NCI-H1092 treated with DMSO at 0.1 percent for 48 hours (cell line): ENCODE results near the gene METRNL.
"Not testable (repeated sequence)": the region's sequence is repeated elsewhere in the genome, so short reads cannot be mapped to it uniquely, and the experiment has no call there.

Experiments used
- DNase-seq: peaks from one replicate; lab custom pipeline; 2025; lab: John Stamatoyannopoulos, UW

The METRNL gene

GRCh38 chr17:83106913-83107655 lies 27.7 kb downstream of the METRNL start:
- DNase-seq = no peak

GRCh38 chr17:83107656-83108048 lies 28.2 kb downstream of the METRNL start:
- DNase-seq = no peak

GRCh38 chr17:83108709-83109108 lies 29.3 kb downstream of the METRNL start:
- DNase-seq = no peak

- DNase-seq = no peak
Observed at GRCh38 chr17:83109386-83109785, 30.0 kb downstream of the METRNL start.

DNA sequence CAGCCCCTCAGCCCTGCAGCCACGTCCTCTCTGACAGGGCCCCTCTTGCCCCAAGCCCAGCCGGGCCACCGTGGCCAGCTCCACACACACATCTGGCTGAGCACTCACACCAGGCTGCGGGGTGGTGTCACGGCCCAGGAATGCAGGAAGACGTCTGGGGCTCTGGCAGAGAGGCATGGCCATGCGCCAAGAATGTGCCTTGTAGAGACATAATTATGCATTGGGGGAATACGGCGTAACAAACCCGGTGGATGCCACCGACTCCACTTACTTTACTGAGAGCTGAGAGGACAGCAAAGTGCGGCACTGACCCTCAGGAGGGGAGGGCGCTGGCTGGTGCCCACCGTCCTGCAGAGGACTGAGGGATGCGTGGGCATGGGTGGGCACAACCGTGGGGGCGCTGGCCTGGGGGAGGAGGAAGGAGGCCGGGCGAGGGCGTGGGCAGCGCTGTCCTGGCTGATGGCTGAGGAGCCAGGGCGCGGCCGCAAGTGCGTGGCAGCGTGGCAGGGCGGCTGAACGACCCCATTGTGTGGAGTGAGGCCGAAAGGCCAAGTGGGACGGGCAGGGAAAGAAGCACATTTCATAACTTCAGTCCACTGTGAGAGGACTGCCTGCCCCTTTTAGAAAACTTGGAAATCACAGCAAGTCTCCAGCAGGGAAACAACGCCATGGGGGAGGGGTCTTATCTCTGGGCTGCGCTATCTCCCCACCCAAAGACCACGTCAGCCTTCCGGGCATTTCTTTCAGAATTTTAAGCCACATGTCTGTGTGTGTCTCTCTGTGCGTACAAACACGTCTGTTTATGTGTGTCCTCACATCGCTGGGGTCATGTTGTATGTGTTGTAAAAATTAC lies 30.6 kb downstream of the METRNL start:
- DNase-seq = no peak

DNA sequence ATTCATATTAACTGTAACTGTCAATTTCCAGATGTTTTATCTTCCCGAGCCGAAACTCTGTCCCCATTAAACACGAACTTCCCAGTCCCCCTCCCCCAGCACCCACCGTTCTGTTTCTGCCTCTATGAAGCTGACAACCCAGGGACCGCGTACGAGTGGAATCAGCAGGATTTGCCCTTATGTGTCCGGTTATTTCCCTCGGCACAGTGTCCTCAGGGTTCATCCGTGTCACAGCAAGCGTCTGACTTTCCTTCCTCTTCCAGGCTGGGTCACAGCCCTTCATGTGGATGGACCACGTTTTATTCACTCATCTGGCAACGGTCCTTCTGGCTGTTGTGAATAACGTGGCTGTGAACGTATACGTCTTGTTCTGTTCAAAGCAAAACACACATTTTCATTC lies 31.3 kb downstream of the METRNL start:
- no peak for DNase-seq

DNA sequence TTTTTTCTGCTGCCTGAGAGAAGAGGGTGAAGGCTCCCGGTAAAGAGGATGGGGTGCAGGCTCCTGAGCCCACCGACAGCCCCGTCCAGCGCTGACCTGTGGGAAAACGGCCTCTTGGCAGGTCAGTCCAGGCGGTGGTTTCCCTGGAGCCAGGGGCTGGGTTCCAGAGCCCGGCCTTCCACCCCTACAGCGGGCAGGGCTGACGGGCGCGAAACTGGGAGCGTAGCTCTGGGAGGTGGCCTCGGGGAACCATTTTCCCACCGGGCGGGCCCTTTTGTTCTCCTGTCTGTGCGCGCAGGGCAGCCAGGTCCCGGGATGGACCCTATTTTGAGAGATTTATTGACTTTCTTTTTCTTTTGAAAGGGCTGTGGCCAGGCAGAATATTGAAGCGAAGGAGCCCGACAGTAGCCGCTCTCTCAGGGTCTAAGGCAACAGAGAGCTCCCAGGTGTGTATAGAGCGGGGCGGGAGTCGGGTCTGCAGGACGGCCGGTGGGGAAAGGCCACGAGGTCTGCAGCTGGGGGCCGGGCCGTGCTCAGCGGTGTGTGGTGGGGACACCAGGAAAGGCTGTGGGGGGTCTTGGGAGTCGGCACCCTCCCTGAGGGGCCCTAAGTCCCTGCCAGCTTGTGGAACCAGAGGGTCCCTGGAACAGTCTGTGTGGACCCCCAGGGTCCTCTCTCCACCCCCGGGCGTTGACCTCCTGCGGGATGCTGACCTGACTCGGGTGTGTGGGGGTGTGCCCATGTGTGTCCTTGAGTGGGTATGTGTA lies 32.3 kb downstream of the METRNL start:
- DNase-seq = no peak

- no peak for DNase-seq
Observed at GRCh38 chr17:83113381-83113780, 34.0 kb downstream of the METRNL start.

DNA sequence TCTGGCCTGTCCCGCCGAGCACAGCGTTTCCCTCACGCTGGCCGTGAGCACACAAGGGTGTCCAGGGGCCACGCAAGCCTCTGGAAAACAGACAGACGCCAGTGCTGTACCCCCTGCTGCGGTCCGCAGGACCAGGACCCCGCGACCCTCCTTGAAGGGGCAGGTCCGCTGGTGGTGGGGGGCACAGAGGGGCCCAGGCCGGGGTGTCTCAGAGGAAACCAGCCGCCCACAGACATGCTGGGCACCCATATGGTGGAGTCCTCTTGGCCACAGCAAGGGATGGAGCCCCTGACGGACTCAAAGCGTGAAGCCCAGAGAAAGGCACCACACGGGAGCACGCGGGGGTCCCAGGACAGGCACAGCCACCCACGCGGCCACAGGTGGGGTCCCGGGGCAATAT lies 34.4 kb downstream of the METRNL start:
- DNase-seq = no peak

GRCh38 chr17:83114706-83115105 lies 35.3 kb downstream of the METRNL start:
- no peak for DNase-seq

- DNase-seq = no peak
Observed at GRCh38 chr17:83115202-83115651, 35.8 kb downstream of the METRNL start.

DNA sequence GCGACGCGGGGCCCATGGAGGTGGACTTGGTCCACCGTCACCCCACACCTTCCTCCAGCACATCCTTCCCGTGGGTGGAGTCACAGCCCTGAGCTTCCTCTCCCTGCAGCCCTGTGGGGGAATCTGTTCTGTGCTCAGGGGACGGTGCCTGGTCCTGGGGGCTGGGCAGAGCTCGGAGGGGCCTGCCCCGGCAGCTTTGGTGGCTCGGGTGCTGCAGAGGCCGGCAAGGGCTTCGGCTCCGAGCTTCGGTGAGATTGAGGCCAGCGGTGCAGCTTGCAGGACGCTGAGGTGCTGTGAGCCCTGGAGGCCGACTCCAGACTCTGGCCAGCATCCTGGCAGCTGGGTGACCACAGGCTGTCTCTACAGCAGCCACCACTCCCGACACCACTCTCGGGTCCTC lies 36.4 kb downstream of the METRNL start:
- DNase-seq = no peak

- no peak for DNase-seq
Observed at GRCh38 chr17:83116311-83116771, 36.9 kb downstream of the METRNL start.

DNA sequence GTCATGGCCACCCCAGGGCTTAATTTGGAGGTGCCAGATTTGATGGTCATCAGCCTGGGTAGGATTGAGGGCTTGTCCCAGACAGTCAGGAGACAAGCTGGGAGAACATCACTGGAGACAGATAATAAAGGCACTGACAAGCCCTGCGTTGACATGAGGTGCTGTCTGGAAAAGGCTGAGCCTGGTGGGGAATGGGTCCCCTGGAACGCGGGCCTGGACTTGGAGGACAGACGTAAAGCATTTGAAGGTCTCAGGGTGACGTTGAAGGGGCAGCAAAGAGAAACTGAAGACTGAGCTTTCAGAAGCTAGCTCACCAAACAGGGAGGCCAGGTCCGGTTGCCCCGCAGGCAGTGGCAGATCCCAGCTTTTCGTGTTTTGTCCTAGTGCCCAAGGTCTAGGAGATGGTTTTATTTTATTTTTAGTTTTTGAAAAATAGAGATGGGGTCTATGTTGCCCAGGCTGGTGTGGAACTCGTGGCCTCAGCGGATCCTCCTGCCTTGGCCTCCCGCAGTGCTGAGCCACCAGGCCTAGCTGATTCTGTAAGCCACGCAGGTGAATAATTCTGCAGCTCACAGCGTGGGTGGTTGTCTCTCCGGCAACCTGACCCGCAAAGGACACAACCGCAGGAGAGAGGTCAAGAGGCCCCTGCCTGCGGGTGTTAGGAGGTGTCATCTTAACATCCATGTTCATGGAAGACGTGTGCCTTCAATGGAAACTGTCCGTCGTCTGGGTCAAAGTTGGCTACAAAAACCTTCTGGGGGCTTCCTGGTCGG lies 37.6 kb downstream of the METRNL start:
- no peak for DNase-seq

DNA sequence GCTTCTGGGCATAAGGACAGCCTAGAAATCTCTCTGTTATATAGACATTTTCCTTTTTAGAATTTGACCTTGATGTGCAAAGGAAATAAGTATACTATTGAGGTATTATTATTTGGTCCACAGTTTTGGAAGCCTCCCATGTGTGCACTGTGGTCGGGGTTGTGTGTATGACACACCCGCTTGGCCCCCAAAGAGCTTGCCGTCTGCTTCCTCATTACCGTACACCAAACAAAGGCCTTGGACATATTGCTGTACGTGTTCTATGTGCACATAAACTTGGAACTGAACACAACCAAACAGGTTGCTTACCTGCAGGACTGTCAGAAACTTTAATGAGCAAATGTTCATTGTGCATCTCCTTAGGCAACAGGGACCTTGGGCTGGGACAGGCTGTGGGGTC lies 38.2 kb downstream of the METRNL start:
- no peak for DNase-seq

- DNase-seq = no peak
Observed at GRCh38 chr17:83118071-83118841, 38.8 kb downstream of the METRNL start.

DNA sequence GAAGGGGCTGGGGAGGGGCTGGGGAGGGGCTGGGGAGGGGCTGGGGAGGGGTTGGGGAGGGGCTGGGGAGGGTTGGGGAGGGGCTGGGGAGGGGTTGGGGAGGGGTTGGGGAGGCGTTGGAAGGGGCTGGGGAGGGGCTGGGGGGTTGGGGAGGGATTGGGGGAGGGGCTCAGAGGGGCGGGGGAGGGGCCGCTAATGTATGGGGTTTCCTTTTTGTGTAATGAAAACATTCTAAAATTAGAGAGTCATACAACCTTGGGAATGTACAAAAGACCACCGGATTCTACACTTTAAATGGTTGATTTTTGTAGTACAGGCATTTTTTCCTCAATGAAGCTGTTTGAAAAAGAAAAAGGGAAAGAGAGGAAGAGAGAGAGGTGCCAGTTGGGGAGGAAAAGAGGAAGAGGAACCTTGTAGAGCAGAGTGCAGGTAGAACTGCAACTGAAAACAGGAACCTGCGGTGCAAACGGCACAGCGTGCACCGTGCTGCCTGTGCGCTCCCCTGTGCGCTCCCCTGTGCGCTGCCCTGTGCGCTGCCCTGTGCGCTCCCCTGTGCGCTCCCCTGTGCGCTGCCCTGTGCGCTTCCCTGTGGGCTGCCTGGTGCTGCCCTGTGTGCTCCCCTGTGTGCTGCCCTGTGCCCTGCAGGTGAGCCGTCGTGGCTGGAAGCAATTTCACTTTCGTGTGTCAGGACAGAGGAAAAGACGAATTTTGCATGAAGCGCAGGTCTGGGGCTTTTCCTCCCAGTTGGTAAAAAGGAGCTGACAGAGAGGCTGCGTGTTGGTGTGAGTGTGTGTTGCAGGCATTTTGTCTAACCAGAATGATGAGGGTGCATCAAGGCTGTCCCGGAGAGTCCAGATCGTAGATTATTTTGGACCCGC lies 40.8 kb downstream of the METRNL start:
- no peak for DNase-seq

GRCh38 chr17:83121473-83121872 lies 42.1 kb downstream of the METRNL start:
- not testable (repeated sequence) for DNase-seq

- no peak for DNase-seq
Observed at GRCh38 chr17:83121921-83122820, 42.8 kb downstream of the METRNL start.
